ENCODE results near the gene RO60.

RO60 gene

DNA sequence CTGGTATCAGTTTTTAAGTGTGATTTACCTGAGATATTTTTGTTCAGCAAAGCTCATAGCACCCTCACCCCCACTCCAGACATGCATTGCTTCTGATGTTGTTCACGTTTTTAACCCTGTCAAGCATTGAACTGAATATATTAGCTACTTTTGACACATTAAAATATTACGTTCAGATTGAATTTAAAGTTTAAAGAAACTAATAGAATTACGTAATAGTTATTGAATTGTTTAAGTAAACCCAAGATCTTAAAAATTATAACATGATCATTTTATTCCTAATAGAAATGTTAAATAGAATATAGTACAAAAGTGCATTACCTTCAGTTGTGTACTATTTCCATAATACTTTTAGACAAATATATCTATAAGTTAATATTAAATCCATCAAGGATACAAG, 26.9 kb downstream of the RO60 start:
- H3K27me3 ChIP-seq (replicated peaks; ENCODE audit: control insufficient read depth, insufficient read depth, low read length): no peaks in the 10 kb centered on the region
- peaks cover 61% of the 10 kb centered on the region for H3K36me3 ChIP-seq (ENCODE audit: control insufficient read depth, insufficient read depth, low read length, severe bottlenecking)
- no peak for DNase-seq (ENCODE audit: low read depth)
- H3K4me3 ChIP-seq (ENCODE audit: low read length): no peak overlapping the region
- no peak overlapping the region for H3K9ac ChIP-seq (ENCODE audit: low read length)
- no peaks in the 10 kb centered on the region for H3K9me3 ChIP-seq (ENCODE audit: control insufficient read depth, low read length)
- H3K4me1 ChIP-seq (ENCODE audit: control insufficient read depth, insufficient read depth, low read length): peaks cover 7% of the 10 kb centered on the region

DNA sequence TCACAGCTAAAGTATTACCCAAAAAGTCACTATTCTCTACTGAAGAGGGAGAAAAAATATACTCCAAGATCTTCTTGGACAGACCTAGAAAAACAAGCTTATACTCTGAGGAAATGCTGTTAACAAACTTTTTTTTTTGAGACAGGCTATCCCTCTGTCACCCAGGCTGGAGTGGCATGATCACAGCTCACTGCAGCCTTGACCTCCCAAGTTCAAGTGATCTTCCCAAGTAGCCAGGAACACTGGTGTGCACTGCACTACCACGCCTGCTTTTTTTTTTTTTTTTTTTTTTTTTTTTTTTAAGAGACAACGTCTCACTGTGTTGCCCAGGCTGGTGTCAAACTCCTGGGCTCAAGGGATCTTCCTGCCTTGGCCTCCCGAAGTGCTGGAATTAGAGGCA, 28.5 kb downstream of the RO60 start:
- Histone ChIP-seq H3K27me3 (replicated peaks; ENCODE audit: control insufficient read depth, insufficient read depth, low read length) (no peaks in the 10 kb centered on the region), H3K9me3 (ENCODE audit: control insufficient read depth, low read length) (no peaks in the 10 kb centered on the region), H3K9ac (ENCODE audit: low read length) (no peak overlapping the region), H3K4me1 (ENCODE audit: control insufficient read depth, insufficient read depth, low read length) (peaks cover 7% of the 10 kb centered on the region), H3K4me3 (ENCODE audit: low read length) (no peak overlapping the region), H3K36me3 (ENCODE audit: control insufficient read depth, insufficient read depth, low read length, severe bottlenecking) (peaks cover 58% of the 10 kb centered on the region)
- DNase-seq (ENCODE audit: low read depth): no peak

DNA sequence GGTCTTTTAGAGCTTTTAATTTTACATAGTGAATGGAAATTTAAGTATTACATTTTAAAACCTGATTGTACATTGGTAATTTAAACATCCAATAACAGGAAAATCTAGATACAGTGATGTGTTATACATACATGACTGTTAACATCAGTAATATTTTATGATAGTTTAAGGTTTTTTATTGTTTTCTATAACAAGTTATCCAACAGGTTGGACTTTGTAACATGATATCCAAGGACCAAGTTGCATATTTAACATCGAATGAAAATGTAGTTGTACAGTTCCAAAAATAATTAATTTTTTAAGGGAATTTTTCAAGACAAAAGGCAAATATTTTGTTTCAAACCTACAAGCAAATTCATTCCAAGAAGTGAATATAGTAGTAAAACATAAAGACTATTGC, 31.5 kb downstream of the RO60 start:
- no peak for DNase-seq (ENCODE audit: low read depth)
- Histone ChIP-seq H3K27me3 (replicated peaks; ENCODE audit: control insufficient read depth, insufficient read depth, low read length) (no peaks in the 10 kb centered on the region), H3K4me1 (ENCODE audit: control insufficient read depth, insufficient read depth, low read length) (peaks cover 7% of the 10 kb centered on the region), H3K9ac (ENCODE audit: low read length) (no peak overlapping the region), H3K36me3 (ENCODE audit: control insufficient read depth, insufficient read depth, low read length, severe bottlenecking) (peaks cover 60% of the 10 kb centered on the region), H3K4me3 (ENCODE audit: low read length) (no peak overlapping the region), H3K9me3 (ENCODE audit: control insufficient read depth, low read length) (no peaks in the 10 kb centered on the region)

GRCh38 chr1:193094112-193094511, 34.7 kb downstream of the RO60 start:
- H3K4me3 ChIP-seq (ENCODE audit: low read length): no peak overlapping the region
- no peaks in the 10 kb centered on the region for H3K27me3 ChIP-seq (replicated peaks; ENCODE audit: control insufficient read depth, insufficient read depth, low read length)
- DNase-seq (ENCODE audit: low read depth): no peak
- no peaks in the 10 kb centered on the region for H3K4me1 ChIP-seq (ENCODE audit: control insufficient read depth, insufficient read depth, low read length)
- H3K9ac ChIP-seq (ENCODE audit: low read length): no peak overlapping the region
- H3K36me3 ChIP-seq (ENCODE audit: control insufficient read depth, insufficient read depth, low read length, severe bottlenecking): peaks cover 86% of the 10 kb centered on the region
- H3K9me3 ChIP-seq (ENCODE audit: control insufficient read depth, low read length): no peaks in the 10 kb centered on the region

DNA sequence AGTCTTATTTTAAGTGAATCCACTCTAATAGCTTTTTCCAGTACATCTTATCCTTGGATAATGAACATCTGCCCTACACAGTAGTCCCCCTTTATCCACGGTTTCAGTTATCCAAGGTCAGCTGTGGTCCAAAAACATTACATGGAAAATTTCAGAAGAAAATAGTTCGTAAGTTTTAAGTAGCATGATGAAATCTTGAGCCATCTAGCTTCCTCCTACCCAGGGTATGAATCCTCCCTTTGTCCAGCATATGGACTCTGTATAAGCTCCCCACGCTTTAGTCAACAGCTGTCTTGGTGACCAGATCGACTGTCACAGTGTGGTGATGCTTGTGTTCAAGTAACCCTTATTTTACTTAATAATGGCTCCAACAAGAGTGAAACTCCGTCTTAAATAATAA, 43.2 kb downstream of the RO60 start:
- Histone ChIP-seq H3K9me3 (ENCODE audit: control insufficient read depth, low read length) (no peaks in the 10 kb centered on the region), H3K36me3 (ENCODE audit: control insufficient read depth, insufficient read depth, low read length, severe bottlenecking) (peaks cover 33% of the 10 kb centered on the region), H3K4me1 (ENCODE audit: control insufficient read depth, insufficient read depth, low read length) (peaks cover 34% of the 10 kb centered on the region), H3K4me3 (ENCODE audit: low read length) (peak overlapping the region; percentile 35), H3K9ac (ENCODE audit: low read length) (peak overlapping the region; percentile 93), H3K27me3 (replicated peaks; ENCODE audit: control insufficient read depth, insufficient read depth, low read length) (no peaks in the 10 kb centered on the region)
- DNase-seq (ENCODE audit: low read depth): no peak

DNA sequence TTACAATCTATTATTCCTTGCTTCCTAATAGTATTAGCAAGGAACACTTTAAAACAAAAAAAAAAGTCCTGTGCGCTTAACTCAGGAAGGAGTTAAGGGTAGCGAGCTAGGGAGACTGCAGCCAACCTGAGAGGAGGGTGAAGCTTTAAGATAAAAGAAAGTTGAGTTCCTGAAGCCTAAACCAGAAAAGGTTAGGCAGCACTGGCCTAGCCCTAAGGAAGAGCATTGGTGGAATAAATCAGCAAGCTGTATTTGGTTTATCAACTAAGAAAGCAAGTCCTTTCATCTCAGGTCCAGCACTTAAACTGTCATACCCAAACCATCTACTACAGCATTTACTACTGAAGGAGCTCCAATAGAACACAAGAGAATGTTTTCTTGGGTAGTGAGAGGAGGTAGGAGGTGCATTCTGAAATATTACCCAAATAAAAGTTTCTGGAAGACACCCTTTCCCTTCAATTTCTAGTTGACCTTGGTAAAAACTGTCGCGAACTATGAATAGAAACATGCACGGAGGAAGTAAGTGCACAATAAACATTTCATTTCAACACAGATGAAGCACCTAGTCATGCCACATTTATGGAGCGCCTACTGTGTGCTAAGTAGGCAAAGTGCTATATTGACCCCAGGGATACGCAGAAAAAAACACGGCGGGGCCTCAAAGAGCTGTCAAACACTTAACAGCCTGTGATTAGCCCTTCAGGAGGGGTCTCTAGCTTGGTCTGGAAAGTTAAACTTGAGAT, 44.5 kb downstream of the RO60 start:
- peaks cover 20% of the 10 kb centered on the region for H3K36me3 ChIP-seq (ENCODE audit: control insufficient read depth, insufficient read depth, low read length, severe bottlenecking)
- peak overlapping the region; percentile 93 for H3K4me3 ChIP-seq (ENCODE audit: low read length)
- H3K4me1 ChIP-seq (ENCODE audit: control insufficient read depth, insufficient read depth, low read length): peaks cover 34% of the 10 kb centered on the region
- H3K27me3 ChIP-seq (replicated peaks; ENCODE audit: control insufficient read depth, insufficient read depth, low read length): no peaks in the 10 kb centered on the region
- no peaks in the 10 kb centered on the region for H3K9me3 ChIP-seq (ENCODE audit: control insufficient read depth, low read length)
- DNase-seq (ENCODE audit: low read depth): peak; percentile 38
- peak overlapping the region; percentile 93 for H3K9ac ChIP-seq (ENCODE audit: low read length)

GRCh38 chr1:193104502-193104906, 45.1 kb downstream of the RO60 start:
- H3K4me3 ChIP-seq (ENCODE audit: low read length): peak overlapping the region; percentile 93
- H3K27me3 ChIP-seq (replicated peaks; ENCODE audit: control insufficient read depth, insufficient read depth, low read length): no peaks in the 10 kb centered on the region
- peak overlapping the region; percentile 93 for H3K9ac ChIP-seq (ENCODE audit: low read length)
- peaks cover 14% of the 10 kb centered on the region for H3K36me3 ChIP-seq (ENCODE audit: control insufficient read depth, insufficient read depth, low read length, severe bottlenecking)
- no peaks in the 10 kb centered on the region for H3K9me3 ChIP-seq (ENCODE audit: control insufficient read depth, low read length)
- peak; percentile 78 for DNase-seq (ENCODE audit: low read depth)
- peaks cover 34% of the 10 kb centered on the region for H3K4me1 ChIP-seq (ENCODE audit: control insufficient read depth, insufficient read depth, low read length)

DNA sequence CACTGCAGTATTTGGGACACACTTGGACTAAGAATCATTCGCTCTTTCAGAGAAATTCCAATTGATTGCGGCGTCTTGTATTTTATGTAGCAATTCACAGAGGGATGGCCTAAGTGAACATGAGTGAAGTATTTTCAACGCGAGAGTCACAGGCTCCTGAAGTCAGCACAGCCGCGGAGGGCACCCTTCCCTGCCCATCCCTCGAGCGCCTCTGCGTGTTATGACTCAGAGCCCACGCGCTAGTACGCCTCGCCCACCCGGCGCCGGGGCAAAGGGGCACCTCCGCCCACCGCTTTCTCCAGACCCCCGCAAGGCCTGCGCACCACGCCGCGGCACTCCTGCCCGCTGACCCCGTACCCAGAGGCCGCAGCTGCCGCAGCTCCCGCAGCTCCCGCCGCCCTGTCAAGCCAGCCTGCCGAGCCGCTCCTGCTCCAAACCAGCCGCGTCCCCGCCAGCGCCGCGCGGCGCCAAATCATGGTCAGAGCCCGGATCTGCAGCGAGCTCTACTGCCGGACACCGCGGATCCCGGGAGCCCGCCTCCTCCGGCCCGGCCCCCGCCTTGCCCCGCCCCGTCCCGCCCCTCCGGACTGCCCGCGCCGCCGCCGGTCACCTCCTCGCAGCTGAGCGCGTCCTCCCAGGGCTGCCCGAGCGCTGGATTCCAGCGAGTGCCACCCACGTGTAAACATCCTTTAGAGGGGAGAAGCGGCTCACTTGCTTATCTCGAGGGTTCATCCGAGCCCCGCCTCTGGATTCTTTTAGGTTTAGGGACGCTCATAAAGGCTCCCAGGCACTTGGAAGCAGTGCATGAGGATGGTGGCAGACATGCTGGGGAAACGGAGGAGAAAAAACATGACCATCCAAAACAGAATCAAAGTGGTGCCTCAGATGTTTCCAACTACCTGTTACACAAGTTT, 45.8 kb downstream of the RO60 start, which contains the start of gene GLRX2:
Gene GLRX2, minus strand, starts transcription at position 508 of the 914 bp plus-strand sequence. Its CDS starts 32 bp downstream, at position 476.
- no peaks in the 10 kb centered on the region for H3K9me3 ChIP-seq (ENCODE audit: control insufficient read depth, low read length)
- H3K36me3 ChIP-seq (ENCODE audit: control insufficient read depth, insufficient read depth, low read length, severe bottlenecking): peaks cover 8% of the 10 kb centered on the region
- H3K9ac ChIP-seq (ENCODE audit: low read length): peak within 1 kb of the TSS; percentile 93
- peaks cover 35% of the 10 kb centered on the region for H3K4me1 ChIP-seq (ENCODE audit: control insufficient read depth, insufficient read depth, low read length)
- peak within 1 kb of the TSS; percentile 93 for H3K4me3 ChIP-seq (ENCODE audit: low read length)
- H3K27me3 ChIP-seq (replicated peaks; ENCODE audit: control insufficient read depth, insufficient read depth, low read length): no peaks in the 10 kb centered on the region
- DNase-seq (ENCODE audit: low read depth): peak; percentile 95

DNA sequence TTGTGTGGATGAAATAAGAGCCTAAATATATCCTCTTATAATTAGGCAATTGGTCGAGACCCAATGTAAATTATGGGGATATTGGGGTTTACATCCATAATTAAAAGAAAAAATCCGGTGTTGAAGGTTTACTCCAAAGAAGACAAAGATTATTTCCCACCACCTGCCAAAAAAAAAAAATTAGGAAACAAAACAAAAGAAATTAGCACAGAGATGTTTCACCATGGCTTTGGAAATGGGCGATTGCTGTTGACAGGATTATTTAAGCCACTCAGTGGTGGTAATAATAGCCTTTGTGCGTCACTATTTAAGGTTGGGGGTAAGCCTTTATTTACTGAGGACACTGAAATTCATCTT, 46.4 kb downstream of the RO60 start:
- Histone ChIP-seq H3K9ac (ENCODE audit: low read length) (peak overlapping the region; percentile 93), H3K4me3 (ENCODE audit: low read length) (peak overlapping the region; percentile 93), H3K36me3 (ENCODE audit: control insufficient read depth, insufficient read depth, low read length, severe bottlenecking) (peaks cover 1% of the 10 kb centered on the region), H3K4me1 (ENCODE audit: control insufficient read depth, insufficient read depth, low read length) (peaks cover 41% of the 10 kb centered on the region), H3K9me3 (ENCODE audit: control insufficient read depth, low read length) (no peaks in the 10 kb centered on the region), H3K27me3 (replicated peaks; ENCODE audit: control insufficient read depth, insufficient read depth, low read length) (no peaks in the 10 kb centered on the region)
- DNase-seq (ENCODE audit: low read depth): no peak

DNA sequence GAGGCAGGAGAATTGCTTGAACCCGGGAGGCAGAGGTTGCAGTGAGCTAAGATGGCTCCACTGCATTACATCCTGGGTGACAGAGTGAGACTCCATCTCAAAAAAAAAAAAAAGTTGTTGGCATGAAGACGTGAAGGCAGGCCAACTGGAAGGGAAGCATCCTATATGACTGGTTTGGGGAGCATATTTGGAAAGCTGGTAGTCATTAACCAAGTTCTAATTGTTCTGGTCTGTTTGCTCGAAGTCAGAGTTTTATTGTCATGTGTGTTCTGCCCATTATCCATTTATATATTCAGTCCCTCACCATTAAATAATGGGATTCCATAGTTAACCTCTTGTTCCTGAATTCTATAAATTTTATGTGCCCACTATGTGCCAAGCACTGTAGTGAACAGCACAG, 49.1 kb downstream of the RO60 start:
- DNase-seq (ENCODE audit: low read depth): no peak

More for the DNA sequence above, 49.1 kb downstream of the RO60 start:
- no peaks in the 10 kb centered on the region for H3K36me3 ChIP-seq (ENCODE audit: control insufficient read depth, insufficient read depth, low read length, severe bottlenecking)
- peaks cover 40% of the 10 kb centered on the region for H3K4me1 ChIP-seq (ENCODE audit: control insufficient read depth, insufficient read depth, low read length)
- H3K4me3 ChIP-seq (ENCODE audit: low read length): no peak overlapping the region
- no peaks in the 10 kb centered on the region for H3K9me3 ChIP-seq (ENCODE audit: control insufficient read depth, low read length)
- no peaks in the 10 kb centered on the region for H3K27me3 ChIP-seq (replicated peaks; ENCODE audit: control insufficient read depth, insufficient read depth, low read length)
- H3K9ac ChIP-seq (ENCODE audit: low read length): no peak overlapping the region

Measured in adipocyte (in vitro differentiated cells).